HL-60/S4 (cell line): ENCODE data around the gene LMOD2.

Source experiments
- in situ Hi-C: fragments of 300-500 bp; cut with MboI; formaldehyde crosslinking; loops from 2 replicates; pipeline ENCODE4 v1.14.3; 2022; ENCODE audit warnings: low sequenced_read_pairs

Gene LMOD2

GRCh38 chr7:123669485-123669884 is 13.8 kb downstream of the LMOD2 start:
- in situ Hi-C loops, result no loop called here

GRCh38 chr7:123673137-123673732 is 17.6 kb downstream of the LMOD2 start:
- in situ Hi-C loops, result no loop called here

GRCh38 chr7:123673752-123674398 is 18.2 kb downstream of the LMOD2 start:
- in situ Hi-C loops, result no loop called here

DNA sequence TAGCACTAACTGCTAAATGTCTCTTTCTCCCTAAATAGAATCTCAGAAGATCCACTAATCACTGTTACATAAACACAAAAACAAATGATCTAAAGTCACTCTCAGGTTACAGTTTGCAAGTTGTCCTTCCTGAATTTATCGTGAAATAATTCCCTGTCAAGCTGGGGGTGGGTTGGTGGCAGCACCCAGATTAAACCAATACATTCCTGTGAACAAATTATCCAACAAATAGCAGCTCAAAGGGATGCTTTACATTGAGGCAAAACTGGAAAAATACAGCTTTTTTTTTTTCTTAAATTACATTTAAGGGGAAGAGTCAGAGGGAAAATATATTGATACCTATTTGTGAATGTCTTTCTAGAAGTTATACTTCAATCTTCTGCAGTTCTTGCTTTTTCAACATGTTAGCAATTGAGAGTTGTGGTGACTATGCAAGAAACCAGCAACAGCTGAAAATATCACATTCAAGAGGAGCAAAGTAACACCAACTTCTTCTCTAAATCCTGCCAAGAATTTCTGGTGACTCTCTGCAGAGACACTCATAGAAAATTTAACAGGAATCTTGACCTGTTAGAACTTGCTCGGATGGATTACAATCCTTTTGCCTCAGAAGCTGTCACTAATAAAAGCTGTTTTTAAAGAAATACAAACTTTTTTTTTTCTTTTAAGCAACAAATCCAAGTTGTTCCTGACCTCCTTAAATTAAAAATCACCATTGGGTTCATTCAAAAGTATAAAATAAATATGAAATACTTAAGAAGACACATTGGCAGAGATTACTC is 18.9 kb downstream of the LMOD2 start:
- in situ Hi-C loops, result loop anchor here (25.0 kb wide), 1 partner anchor 188 kb away; no protein-coding TSS in a partner anchor

DNA sequence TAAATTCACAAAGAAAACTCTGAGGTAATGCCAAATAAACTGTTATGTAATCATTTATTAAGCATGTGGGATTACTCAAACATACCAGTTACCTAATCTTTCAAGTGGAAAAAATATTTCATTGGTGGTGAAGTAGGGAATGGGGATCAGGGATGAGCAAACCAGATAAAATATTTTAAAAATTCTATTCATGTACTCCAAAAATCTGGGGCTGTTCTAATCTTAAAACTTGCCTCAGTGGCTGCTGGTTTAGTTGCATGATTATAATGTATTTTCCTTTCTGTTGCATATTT is 19.5 kb downstream of the LMOD2 start:
- in situ Hi-C loops, result loop anchor here (25.0 kb wide), 1 partner anchor 187 kb away; no protein-coding TSS in a partner anchor

DNA sequence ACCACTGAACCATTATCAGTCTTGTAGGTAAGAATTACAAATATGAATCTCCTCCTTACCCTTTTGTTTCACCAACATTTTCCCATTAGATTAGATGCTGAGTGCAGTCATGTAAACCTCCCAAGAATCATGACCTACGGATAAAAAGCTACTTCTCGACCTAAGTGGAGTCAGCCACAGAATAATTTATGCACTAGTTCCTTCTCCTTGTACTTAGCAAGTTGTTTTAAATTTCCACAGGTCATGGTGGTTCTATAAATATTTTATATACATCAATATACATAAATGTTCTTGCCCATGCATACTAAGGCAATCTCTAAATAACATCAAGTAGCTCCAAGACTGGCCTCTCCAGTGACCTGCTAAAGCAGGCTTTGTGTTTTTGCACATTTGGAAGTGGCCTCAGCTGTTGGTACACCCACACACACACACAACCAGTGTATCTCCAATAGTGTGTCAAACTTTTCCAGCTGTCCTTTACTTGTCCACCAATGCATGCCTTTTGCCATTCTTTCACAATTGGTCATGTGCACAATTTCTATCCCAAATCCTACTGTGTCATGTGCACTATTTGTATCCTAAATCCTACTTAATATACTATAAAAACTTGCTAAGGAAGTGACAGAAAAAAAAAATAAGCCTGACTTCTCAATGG is 21.5 kb downstream of the LMOD2 start:
- in situ Hi-C loops, result loop anchor here (25.0 kb wide), 1 partner anchor 185 kb away; no protein-coding TSS in a partner anchor

DNA sequence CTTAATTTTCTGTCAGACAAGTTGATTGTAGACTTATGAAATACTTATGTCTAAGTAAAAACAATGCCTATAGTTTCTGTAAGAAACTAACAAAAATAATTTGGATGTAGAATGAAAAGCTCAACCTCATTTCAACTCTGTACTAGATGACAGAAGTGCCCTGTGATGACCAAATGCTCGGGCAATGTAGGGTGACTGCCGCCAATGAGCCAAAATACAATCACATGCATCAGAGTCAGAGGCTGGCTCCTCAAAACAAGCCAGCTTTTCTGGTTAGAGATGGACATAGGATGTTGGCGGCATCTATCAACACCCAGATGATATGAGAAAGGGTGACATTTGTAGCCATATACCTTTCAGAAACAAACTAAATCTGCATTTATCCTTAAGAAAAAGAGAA is 23.9 kb downstream of the LMOD2 start:
- in situ Hi-C loops, result loop anchor here (25.0 kb wide), 1 partner anchor 183 kb away; no protein-coding TSS in a partner anchor

- in situ Hi-C loops, result loop anchor here (25.0 kb wide), 1 partner anchor 182 kb away; no protein-coding TSS in a partner anchor
Measured at GRCh38 chr7:123680580-123680979, 24.9 kb downstream of the LMOD2 start.

- in situ Hi-C loops, result loop anchor here (25.0 kb wide), 1 partner anchor 181 kb away; no protein-coding TSS in a partner anchor
Measured at GRCh38 chr7:123681561-123681960, 25.9 kb downstream of the LMOD2 start.

GRCh38 chr7:123682690-123683089 is 27.0 kb downstream of the LMOD2 start:
- in situ Hi-C loops, result loop anchor here (25.0 kb wide), 1 partner anchor 180 kb away; no protein-coding TSS in a partner anchor

DNA sequence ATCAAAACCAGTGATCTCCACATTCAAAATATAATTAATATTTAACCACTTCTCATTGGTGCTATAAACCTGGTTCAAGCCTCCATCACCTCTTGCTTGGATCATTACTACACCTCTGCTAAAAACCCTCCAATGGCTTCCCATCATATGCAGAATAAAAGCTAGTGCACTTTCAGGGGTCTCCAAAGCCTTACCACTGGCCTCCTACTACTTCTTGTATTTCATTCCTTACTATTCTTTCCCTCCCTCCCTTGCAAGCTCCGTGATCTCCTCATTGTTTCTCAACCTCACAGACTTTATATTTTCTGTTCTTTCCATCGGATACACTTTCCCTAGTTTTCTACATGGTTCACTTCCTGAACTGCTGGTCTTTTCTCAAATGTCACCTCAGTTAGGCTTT is 31.5 kb downstream of the LMOD2 start:
- in situ Hi-C loops, result loop anchor here (25.0 kb wide), 1 partner anchor 175 kb away; no protein-coding TSS in a partner anchor

DNA sequence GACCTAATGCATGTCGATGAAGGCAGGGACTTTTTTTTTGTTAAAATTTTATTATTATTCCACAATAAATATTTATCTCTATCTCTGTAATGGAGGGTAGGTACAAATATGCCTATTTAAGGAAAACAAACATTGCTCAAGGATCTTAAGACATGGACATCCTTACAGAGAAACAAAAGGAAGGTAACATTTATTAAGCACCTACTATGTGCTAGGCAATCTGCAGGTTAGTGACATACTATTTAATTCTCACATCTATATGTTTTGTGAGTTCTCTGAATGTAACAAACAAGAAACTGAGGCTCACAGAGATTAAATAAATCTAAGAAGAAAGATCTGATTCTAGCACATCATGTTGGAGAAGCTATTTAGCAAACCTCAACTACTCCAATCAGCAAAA is 32.1 kb downstream of the LMOD2 start:
- in situ Hi-C loops, result loop anchor here (25.0 kb wide), 1 partner anchor 175 kb away; no protein-coding TSS in a partner anchor

GRCh38 chr7:123689250-123689649 is 33.6 kb downstream of the LMOD2 start:
- in situ Hi-C loops, result loop anchor here (25.0 kb wide), 1 partner anchor 173 kb away; no protein-coding TSS in a partner anchor

DNA sequence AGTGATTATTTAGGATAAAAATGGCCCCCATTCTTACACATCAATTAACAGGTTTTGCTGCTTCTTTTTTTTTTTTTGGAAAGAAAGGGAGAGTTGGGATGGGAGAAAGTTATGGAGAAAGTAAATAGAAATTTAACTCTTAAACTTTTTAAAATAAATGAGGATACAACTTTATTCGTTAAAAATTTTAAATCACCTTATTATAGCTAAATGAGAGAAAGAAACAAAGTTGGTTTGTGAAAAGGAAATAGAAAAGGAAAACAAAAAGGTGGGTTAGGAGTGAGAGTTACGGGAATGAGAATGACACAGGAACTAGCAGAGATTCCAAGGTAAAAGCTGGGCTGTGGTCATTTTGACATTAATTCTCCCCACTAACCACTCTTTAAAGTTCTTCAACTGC is 34.9 kb downstream of the LMOD2 start:
- in situ Hi-C loops, result loop anchor here (25.0 kb wide), 1 partner anchor 172 kb away; no protein-coding TSS in a partner anchor

DNA sequence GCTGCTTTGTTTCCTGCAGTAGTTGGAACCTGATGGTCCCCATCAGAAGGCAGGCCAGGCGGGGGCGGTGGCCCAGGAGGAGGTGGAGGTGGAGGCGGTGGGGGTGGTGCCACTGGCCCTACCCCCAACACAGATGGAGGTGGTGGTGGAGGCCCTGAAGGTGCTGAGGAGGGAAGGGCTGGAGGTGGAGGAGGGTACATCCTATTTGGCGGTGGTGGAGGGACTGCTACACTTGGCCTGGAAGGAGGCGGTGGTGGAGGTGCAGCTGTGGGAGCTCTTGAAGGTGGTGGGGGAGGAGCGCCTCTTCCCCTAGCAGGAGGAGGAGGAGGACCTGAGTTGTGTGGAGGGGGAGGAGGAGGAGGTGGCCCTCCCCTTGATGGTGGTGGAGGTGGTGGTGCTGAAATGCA is 36.8 kb downstream of the LMOD2 start:
- in situ Hi-C loops, result loop anchor here (25.0 kb wide), 1 partner anchor 170 kb away; no protein-coding TSS in a partner anchor

DNA sequence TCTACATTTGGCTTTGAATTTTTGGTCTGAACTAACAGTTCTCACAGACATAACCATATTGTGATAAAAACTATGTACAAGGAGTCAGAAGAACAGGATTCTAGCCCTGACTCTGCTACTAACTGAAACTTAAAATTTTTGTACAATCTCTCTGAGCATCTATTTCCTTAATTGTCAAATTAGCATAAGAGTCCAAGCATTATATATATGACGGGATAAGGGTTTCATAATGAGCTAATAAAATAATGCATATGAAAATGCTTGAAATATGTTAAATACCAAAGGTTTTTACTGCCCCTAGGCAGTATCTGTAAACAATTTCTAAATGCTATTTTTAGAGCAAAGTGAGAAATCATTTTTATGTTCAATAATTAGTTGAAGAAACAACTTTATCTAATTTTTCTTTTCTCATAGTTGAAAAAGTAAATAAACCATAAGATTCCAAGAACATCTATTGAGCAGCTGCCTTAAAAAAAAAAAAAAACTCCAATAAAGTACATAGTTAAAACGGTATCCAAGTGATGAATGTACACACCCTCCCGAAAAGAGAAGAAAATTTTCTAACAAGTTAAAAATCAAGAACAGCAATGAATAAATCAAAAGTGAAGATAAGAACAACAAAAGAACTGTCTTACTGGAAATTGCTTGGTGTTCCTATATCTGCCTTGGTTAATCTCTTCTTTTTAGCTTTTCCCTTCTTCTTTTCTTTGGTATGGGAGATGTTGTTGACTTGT is 40.4 kb downstream of the LMOD2 start:
- in situ Hi-C loops, result loop anchor here (25.0 kb wide), 1 partner anchor 166 kb away; no protein-coding TSS in a partner anchor

GRCh38 chr7:123705211-123705901 is 49.7 kb downstream of the LMOD2 start:
- in situ Hi-C loops, result no loop called here

DNA sequence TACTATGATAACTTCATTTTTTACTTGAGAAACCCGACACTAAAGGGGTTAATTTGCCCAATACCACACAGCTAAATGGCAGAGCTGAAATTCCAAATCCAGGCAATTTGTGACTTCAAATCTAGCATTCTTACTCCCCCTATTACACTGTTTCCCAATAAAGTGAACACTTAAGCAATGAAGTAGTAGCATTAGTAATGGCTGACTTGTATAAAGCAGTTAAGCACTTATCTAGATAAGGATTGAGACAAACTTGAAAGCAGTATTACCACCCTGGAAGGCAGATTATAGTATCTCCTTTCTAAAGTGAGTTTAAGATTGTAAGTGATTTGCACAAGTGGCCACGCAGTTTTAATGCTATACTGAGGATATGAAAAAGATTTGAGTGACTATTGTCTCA is 53.9 kb downstream of the LMOD2 start:
- in situ Hi-C loops, result no loop called here

DNA sequence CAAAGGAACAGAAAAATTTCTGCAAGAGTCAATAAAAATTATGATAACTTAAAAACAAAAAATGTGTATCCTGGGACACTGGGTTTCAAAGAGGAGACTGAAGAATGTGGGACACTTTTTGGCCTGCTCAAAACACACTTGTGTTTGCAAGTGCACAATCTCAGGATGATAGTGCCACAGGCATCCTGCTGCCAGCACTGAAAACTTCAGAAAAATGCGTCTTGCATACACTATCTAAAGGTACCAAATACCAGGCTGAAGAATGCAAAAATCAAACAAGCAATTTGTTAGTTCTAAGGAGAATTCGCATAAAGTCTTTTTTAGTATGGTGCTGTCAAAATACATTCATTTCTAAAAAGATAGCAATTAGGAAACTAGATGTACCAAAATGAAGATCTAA is 55.0 kb downstream of the LMOD2 start:
- in situ Hi-C loops, result no loop called here
